GM18873 (cell line): Measurements from ENCODE around the gene METTL22.

Source experiments
- ATAC-seq: cut with Tn5 transposase; IDR thresholded peaks from one replicate; pipeline ENCODE4 v1.9.1; 2021; ENCODE audit warnings: mild to moderate bottlenecking, moderate library complexity, moderate number of reproducible peaks; ENCODE audit not compliant: unreplicated experiment, low FRiP score

The METTL22 gene

DNA sequence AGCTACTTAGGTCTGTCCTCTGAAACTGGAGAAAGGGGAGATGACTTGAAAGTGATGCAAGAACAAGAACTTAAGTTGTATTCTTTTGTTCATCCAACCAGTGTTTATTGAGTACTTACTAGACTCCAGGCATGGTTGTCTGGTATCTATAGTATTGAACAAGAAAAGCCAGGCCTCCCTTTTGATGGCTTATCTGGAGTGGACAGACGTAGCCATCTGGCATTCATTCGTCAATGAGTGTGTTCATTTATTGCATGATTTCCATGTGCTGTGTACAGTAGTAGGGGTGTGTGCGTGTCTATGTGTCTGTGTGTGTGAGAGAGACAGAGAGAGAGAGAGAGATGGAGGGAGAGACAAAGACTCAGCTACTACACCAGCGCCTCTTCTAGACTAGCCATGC lies 62.1 kb downstream of the METTL22 start:
- ATAC-seq, result no peak

DNA sequence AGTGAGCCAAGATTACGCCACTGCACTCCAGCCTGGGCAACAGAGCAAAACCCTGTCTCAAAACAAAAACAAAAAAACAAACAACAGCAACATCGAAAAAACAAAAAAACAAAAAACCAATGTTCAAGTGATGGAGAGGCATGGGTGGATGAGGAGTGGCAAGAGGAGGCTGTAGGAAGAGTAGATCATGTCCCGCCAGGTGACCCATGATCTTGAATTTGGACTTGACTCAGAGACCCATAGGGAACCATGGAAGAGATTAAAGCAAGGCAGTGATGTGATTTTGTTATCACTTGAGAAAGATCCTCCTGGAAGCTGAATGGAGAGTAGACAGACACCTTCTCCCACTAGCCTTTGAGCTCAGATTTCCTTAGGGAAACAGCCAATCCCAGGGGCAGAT lies 64.1 kb downstream of the METTL22 start:
- ATAC-seq, result no peak

DNA sequence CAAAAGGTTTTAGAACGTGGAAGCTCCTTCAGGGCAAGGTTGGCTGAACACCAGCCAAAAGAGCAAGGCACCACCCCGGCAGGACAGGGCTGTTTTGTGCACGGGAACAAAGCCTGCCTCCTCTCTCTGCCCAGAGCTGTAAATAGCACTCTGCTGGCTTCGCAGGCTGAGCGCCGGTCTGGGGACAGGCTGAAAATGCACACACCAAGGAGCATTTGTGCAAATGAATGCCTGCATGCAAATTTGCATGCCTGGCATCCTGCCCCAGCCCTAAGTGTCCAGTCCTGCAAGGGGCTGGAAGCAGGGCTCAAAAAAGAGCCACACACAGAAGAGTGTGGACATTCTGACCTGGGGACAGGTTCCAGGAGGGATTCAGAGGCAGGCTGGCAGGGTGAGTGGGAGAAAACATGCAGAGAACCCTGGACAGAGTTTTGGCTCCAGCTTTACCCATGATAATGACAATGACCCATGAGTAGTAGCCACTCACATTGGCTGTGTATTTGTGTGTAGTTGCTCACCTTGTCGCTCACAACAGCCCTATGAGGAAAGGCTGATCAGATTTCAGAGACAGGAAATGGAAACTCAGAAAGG lies 64.6 kb downstream of the METTL22 start:
- no peak for ATAC-seq

DNA sequence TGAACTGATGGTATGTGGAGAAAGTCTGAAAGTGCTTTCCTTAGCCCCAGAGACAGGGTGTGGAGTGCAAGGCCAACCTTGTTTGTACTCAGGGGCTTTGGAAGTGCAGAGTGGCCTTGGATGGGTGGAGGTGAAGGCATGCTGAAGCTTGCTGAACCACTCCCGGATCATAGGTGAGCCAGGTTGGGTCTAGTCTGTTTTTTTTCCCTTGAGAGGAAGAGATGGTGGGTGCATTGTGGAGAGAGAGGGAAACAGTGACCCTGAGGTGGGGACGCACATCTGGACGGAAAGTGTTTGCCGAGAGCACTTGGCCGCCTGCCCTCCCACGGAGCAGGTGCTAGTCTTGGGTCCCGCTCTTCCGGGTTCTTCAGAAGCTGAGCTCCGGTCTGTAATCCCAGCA lies 65.4 kb downstream of the METTL22 start:
- no peak for ATAC-seq

DNA sequence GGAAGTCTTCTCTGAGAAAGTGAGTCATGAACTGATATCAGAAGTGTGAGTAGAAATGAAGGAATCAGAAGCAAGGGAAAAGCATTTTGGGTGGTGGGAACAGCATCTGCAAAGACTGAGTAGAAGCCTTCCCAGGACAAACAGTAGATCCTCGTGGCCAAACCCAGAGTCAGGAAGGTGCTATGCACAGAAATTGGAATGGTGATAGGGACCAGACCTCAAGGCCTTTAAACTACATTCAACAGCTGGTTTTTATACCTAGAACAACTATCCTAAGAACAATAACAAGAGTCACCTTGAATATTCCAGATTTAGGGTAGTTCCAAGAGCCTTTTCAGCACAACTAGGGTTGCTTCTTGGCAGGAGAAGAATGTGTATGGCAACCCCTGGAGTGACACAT lies 68.2 kb downstream of the METTL22 start:
- ATAC-seq, result no peak

DNA sequence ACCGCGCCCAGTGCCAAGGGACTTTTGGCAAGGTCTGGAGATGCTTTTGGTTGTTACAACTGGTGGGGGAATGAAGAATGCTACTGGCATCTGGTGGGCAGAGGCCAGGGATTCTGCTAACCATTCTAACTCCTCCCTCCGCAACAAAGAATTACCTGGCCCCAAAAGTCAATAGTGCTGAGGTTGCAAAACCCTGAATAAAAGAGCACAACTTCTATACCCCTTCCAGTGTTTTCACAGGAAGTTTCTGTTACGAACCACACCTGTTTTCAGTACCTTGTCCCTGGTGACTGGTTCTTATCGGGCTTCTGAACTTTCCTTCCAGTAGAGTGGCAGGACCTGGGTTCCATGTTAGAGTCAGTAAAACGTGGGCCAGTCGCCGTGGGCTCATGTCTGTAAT lies 70.2 kb downstream of the METTL22 start:
- ATAC-seq, result no peak

DNA sequence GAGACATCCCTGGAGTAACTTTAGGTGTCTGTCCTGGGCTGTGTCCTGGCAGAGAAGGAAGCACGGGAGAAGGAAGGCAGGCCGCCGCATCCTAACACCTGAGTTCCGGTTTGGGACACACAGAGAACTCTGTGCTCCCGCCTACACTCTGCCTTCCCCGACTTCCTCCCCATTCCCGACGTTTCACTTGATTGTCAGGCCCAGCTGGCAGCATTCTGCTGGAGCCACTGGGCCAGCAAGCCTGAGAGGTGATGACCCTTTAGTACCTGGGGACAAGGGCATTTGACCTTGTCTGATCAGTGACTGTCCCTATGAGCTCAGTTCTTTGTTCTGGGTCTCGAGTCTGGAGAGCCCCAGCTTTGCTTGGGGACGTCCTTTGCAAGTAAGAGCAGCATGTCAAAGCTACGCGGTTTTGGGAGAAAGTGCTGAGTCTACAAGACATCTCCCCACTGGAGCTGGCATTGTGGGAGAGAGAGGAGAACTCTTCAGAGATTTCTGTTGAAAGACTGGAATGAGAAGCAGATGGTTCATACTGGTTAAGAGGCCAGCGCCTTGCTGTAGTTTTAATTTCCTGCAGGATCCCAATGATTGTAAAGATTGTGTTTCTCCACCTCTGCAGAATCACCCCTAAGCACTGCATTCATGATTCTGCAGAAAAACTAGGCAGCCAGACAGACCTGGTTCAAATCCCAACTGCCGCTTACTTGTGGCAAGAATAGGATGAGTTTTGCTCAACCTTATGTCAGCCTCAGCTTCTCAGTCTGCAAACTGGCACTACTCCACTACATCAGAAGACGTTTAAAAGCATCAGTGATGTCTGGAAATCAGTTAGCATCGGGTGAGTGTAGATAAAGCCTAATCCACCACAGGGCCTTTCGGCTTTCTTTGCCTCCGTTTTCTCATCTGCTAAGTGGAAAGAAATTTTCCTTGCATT lies 73.6 kb downstream of the METTL22 start:
- no peak for ATAC-seq

DNA sequence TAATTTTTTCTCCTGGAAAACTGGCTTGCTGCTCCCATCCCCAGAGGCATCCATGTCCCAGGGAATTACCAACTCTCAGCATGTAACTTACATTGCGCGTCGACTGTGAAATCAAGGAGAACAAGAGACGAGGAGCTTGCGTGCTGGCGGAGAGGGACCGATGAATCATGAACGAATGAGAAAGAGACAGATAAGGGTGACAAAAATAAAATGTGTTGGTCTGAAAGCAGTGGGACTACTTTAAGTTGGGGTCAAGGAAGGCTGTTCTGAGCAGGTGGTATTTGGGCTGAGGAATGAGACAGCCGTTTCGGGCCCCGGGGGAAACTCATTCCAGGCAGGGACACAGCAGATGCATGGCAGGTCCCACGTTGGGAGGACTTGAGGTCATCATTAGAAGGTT lies 75.4 kb downstream of the METTL22 start:
- no peak for ATAC-seq

DNA sequence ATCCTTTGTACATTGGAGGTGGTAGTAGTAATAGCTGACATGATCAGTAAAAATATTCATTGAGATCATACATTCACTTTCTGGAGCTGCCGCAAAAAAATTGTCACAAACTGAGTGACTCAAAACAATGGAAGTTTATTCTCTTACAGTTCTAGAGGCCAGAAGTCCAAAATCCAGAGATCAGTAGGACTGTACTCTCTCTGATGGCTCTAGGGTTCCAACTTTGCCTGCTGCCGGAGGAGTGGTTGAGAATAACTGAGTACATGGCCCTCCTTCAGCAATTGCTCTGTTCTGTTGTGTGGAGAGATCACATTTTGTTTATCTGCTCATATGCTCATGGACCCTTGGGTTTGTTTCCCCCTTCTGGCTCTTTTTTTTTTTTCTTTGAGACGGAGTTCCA lies 76.5 kb downstream of the METTL22 start:
- no peak for ATAC-seq
